GM21786 (cell line): ENCODE measurements around the gene OR1A2.
"Not testable (repeated sequence)": the region's sequence is repeated elsewhere in the genome, so short reads cannot be mapped to it uniquely, and the experiment has no call there.

ENCODE experiments used
- ATAC-seq: cut with Tn5 transposase; IDR thresholded peaks from one replicate; pipeline ENCODE4 v1.9.1; 2021; ENCODE audit not compliant: unreplicated experiment

Gene OR1A2, protein sequence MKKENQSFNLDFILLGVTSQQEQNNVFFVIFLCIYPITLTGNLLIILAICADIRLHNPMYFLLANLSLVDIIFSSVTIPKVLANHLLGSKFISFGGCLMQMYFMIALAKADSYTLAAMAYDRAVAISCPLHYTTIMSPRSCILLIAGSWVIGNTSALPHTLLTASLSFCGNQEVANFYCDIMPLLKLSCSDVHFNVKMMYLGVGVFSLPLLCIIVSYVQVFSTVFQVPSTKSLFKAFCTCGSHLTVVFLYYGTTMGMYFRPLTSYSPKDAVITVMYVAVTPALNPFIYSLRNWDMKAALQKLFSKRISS

DNA sequence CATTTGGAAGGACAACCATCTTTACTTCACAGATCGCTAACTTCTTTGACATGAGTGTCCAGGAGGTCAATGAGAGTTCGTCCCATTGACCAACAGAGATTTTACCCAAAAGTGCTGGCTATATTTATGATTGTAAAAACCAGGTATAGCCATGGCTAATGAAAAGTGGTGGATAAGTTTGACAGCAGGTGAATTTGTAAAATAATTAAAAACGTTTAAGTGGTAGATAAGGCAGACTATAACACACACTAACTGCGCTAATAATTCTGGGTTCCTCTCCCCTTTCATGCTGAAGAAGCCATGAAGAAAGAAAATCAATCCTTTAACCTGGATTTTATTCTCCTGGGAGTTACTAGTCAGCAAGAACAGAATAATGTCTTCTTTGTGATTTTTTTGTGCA is at the start of gene OR1A2:
Gene OR1A2, plus strand, starts transcription at position 301 of the 400 bp plus-strand sequence. Its CDS starts 0 bp downstream, at position 301.
- no peak for ATAC-seq

DNA sequence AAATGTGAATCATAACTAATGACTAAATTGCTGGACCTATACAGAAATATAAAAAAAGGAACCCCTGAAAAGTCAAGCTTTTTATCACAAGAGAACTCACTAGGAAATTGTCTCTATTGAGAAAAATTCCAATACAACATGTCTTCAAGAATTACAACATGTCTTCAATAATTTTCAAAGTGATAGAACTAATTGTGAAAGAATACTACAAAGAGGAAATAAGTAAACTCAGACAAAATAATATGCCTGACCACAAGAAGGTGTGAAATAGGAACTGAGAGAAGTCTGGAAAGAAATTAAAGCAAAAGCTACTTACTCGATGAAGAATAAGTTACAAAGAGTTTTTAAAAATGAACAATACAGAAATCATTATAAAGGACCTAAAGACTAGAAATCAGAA is 40.1 kb upstream of the OR1A2 start:
- no peak for ATAC-seq

DNA sequence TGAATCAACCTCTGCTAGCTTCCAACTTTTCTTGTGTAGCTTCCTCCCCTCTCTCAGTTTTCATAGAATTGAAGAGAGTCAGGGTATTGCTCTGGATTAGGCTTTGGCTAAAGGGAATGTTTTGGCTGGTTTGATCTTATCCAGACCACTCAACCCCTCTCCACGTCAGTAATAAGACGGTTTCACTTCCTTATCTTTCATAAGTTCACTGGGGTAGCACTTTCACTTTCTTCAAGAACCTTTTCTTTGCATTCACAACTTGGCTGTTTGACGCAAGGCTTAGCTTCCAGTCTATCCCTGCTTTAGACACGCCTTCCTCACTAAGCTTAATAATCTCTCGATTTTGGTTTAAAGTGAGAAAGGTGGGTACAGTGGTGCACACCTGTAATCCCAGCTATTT is 29.7 kb upstream of the OR1A2 start:
- ATAC-seq, result no peak

DNA sequence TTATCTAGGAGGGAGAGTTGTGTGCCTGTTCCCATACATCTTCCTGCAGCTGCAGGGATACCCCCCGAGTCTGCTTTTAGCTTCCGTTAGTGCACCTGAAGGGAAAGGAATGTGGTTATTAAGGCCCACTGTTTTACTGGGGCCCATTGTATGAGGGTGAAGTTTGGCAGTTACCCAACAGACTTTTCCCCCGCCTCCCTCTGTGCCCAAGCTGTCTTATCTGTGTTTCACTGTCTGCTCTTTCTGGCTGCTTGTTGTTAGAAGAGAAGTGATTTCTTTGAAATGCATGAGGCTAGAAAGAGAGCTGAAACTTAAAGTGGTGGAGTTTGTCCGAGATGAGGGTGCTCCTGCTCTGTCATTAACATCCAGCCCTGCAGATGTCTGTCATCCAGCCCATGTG is 7.4 kb upstream of the OR1A2 start:
- no peak for ATAC-seq

DNA sequence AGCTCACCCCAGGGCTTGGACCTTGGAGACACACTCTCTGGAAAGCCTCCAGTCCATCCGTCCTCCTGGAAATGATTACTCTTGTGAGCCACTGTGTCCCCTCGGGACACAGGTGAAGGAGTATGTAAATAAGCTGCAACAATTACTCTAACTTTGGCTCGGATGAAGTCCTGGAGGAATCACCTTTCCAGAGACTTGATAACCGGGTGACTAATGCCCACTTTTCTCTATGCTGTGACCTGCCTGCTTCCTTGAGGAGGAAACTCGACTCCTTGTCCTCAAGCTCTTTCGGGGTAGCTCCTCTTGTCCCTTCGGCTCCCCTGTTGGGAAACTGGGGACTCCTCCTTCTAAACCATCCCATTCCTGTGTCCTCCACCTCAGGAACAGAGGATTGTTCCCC is 10.0 kb downstream of the OR1A2 start, which contains the start of gene OR1A1:
Gene OR1A1, plus strand, starts transcription at position 301 of the 400 bp plus-strand sequence. CDS start 7,954 bp downstream, outside the sequence.
- ATAC-seq, result no peak

DNA sequence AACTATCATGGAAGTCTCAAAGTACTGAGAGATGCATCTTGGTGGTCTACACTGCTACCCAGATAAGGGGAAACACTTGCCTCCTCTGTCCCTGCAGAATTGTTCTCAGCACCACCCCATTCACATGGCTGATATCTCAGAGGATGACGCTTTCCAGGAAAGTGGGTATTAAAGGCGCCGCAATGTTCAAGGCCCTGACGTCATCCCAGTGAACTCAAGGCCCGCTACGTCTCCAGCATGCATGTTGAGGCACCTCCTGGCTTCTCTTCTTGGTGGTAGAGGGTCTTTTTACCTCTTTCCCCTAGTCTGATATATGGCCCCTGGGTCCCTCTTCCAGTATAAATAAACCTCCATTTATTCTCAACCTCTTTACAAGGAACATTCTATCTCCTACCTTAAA is 11.2 kb downstream of the OR1A2 start:
- no peak for ATAC-seq

DNA sequence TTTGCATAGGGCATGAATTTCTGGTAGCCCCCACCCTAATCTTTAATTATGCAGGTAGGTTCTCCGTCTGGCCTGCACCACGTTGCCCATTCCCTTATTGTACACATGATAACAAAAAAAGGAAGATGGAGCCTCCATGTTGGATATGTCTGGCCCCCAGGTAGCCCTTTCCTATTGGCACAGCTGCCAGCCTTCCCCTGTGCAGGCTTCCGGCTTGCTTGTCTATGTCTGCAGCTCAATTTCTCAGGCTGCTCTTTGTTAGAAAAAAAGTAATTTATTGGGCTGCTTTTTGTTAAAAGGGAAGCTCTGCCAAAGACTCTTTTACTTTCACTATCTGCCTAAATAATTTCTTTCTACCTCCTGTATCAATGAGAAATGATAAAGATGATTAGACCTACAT is 15.7 kb downstream of the OR1A2 start:
- ATAC-seq, result no peak

DNA sequence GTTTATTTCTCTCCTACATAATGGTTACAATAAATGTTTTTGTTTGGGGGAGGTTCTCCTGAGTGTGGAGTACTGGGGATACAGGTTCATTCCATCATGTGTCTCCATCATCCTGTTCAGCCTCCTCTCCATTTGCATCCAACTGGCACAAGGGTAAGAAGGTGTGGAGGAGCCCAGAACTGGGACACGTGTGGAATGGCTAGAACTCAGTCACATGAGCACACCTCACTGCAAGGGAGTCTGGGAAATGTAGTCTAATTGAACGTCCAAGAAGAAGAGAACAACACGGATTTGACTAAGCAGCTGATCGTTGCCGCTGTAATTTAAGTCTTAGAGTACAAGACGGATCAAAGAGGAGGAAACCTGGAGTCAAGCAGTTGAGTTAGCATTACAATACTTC is 16.3 kb downstream of the OR1A2 start:
- ATAC-seq, result no peak

DNA sequence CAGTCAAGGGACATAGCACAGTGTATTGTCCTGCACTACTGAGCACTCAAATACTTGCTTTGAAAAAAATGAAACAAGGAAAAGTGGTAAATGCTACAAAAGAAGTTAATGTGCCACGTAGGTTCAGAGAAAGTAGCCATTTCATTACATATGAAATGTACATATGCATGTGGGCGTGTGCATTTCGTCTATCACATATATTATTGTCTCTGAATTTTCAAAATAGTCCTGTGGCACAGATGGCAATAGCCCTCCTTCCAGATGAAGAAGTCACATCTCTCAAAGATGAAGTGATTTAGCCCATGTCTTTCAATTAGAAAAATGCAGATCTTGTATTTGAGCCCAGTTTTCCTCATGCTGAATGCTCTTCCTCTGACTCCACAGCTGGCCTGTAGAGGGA is 22.7 kb downstream of the OR1A2 start:
- not testable (repeated sequence) for ATAC-seq

DNA sequence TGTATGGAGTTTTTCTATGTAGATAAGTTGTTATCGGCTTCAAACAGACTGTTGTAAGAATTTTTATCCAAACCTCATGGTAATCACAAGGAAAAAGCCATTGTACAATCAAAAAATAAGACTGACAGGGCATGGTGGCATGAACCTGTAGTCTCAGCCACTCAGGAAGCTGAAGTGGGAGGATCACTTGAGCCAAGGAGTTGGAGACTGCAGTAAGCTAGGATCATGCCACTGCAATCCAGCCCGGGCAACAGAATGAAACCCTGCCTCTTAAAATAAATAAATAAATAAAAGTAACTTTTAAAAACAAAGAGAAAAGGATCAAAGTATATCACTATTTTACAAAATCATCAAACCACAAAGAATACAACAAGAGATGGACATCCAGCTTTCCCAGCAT is 24.5 kb downstream of the OR1A2 start:
- no peak for ATAC-seq

DNA sequence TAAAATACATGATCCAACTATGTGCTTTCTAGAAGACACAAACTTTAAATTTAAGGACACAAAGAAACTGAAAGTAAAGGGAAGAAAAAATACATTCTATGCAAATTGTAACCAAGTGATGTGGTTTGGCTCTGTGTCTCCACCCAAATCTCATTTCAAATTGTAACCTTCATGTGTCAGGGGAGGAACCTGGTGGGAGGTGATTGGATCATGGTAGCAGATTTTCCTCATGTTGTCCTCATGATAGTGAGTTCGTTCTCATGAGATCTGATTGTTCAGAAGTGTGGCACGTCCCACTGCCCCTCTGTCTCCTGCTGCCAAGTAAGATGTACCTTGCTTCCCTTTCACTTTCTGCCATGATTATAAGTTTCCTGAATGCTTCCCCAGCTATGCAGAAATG is 25.2 kb downstream of the OR1A2 start:
- ATAC-seq, result no peak

DNA sequence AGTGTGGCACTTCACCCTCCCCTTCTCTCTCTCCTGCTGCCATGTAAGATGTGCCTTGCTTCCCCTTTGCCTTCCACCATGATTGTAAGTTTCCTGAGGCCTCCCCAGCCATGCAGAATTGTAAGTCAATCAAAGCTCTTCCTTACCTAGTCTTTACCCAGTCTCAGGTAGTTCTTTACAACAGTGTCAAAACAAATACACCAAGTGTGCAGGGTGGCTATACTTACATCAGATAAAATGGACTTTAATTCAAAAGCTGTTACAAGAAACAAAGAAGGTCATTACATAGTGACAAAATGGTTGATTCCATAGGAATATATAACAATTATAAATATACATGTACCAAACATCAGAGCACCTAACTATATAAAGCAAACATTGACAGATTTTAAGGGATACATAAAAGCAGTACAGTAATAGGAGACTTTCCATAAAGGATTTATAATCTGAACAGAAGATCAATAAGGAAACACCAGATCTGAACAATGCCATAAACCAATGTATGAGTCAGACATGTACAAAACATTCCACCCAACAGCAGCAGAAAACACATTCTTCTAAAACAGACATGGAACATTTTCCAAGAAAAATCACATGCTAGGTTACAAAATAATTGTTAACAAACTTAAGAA is 27.5 kb downstream of the OR1A2 start:
- not testable (repeated sequence) for ATAC-seq

DNA sequence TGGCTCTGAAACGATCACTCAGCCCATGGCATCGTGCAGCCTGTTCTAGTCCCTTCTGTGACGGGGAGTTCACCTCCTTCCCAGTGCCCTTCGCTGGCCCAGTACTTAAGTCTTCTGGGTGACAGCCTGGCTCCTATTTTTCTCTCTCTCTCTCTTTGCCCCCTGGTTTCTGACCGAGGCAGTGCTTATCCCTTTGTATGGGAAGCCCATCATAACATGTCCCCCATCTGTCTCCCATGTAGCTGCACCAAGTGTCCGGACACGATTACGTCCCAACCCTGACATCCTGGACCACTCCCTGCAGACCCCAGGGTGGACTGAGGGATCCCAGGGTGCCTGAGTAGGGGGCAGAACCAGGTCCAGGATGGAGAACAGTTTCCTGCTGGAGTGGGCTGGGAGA is 35.0 kb downstream of the OR1A2 start:
- ATAC-seq, result not testable (repeated sequence)

DNA sequence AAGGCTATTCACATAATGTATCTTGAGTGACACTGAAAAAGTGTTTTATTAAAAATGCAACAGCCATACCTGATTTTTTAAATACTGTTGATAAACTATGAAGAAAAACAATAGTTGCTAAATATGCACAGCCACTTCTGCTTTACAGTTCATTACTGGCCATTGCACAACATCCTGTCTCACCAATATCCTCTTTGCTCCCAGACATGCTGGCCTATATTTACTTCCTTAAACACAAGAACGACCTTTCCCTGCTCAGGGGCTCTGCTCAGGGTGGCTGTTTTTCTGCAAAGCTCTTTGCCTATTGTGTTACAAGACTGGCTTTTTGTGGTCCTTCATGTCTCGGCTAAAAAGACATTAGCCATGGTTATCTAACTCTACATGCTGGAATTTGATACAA is 41.4 kb downstream of the OR1A2 start:
- ATAC-seq, result not testable (repeated sequence)

DNA sequence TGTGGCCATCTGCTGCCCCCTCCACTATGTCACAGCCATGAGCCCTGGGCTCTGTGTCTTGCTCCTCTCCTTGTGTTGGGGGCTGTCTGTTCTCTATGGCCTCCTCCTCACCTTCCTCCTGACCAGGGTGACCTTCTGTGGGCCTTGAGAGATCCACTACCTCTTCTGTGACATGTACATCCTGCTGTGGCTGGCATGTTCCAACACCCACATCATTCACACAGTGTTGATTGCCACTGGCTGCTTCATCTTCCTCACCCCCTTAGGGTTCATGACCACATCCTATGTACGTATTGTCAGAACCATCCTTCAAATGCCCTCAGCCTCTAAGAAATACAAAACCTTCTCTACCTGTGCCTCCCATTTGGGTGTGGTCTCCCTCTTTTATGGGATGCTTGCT is 43.7 kb downstream of the OR1A2 start:
- ATAC-seq, result not testable (repeated sequence)

DNA sequence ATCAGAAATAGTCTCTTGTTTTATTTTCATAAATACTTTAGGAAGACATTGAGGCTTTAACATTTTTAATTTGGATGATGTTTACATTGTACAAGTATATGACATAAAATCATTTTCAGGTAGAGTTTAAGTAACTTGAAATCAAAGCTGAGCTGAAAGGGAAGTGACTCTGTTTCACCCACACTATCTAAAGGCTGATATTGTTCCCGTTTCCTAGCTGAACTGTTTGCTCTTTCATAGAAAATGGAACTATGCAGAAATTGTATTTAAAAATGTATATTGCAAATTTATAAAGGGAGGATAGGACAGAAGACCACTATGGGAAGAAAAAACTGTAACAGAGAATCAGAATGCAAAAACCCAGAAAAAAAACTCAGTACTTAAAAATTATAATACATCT is 47.5 kb downstream of the OR1A2 start:
- ATAC-seq, result not testable (repeated sequence)
